ENCODE data around the gene DIS3L2.

The DIS3L2 gene

GRCh38 chr2:231984992-231985391, 23.5 kb downstream of the DIS3L2 start:
- H3K4me3 ChIP-seq (ENCODE audit: low read depth, low read length, poor library complexity, severe bottlenecking) = no peak overlapping the region
- 0 out of 2 replicates have a peak, but pooled peaks cover 4% of the 10 kb centered on the region for H3K79me2 ChIP-seq (ENCODE audit: insufficient read depth, low read length)
- no peak overlapping the region for H3K4me2 ChIP-seq (ENCODE audit: low read length)
- no peak for TF ChIP-seq CTCF (IDR thresholded peaks at IDR 0.05; ENCODE audit: low read length)
- TF ChIP-seq EZH2 (IDR thresholded peaks at IDR 0.05; ENCODE audit: borderline replicate concordance, low read length) = no peak
- no peaks in the 10 kb centered on the region for H3K27me3 ChIP-seq (ENCODE audit: insufficient read depth, low read length)
- no peaks in the 10 kb centered on the region for H3K4me1 ChIP-seq (ENCODE audit: insufficient read depth, low read length, severe bottlenecking)
- H3K27ac ChIP-seq (ENCODE audit: low read depth, low read length, poor library complexity, severe bottlenecking) = no peak overlapping the region
- no peaks in the 10 kb centered on the region for H3K9me3 ChIP-seq (ENCODE audit: low read length)
- no peaks in the 10 kb centered on the region for H4K20me1 ChIP-seq (ENCODE audit: insufficient read depth, low read length)
- no peaks in the 10 kb centered on the region for H3K9me2 ChIP-seq (ENCODE audit: low read depth, low read length)
- H3F3A ChIP-seq (ENCODE audit: insufficient read depth, low read length) = no peaks in the 10 kb centered on the region
- H3K36me3 ChIP-seq (ENCODE audit: insufficient read depth, low read length) = no peaks in the 10 kb centered on the region
- H2AFZ ChIP-seq (ENCODE audit: low read length) = no peak overlapping the region
- no peak overlapping the region for H3K9ac ChIP-seq (ENCODE audit: low read length)

GRCh38 chr2:231985823-231986261, 24.3 kb downstream of the DIS3L2 start:
- Histone ChIP-seq H3K4me1 (ENCODE audit: insufficient read depth, low read length, severe bottlenecking) (no peaks in the 10 kb centered on the region), H3K79me2 (ENCODE audit: insufficient read depth, low read length) (0 out of 2 replicates have a peak, but pooled peaks cover 4% of the 10 kb centered on the region), H3K9ac (ENCODE audit: low read length) (no peak overlapping the region), H3K27me3 (ENCODE audit: insufficient read depth, low read length) (no peaks in the 10 kb centered on the region), H3K4me3 (ENCODE audit: low read depth, low read length, poor library complexity, severe bottlenecking) (no peak overlapping the region), H3K27ac (ENCODE audit: low read depth, low read length, poor library complexity, severe bottlenecking) (no peak overlapping the region), H3K9me2 (ENCODE audit: low read depth, low read length) (no peaks in the 10 kb centered on the region), H3K9me3 (ENCODE audit: low read length) (no peaks in the 10 kb centered on the region), H3K36me3 (ENCODE audit: insufficient read depth, low read length) (no peaks in the 10 kb centered on the region), H4K20me1 (ENCODE audit: insufficient read depth, low read length) (no peaks in the 10 kb centered on the region), H3K4me2 (ENCODE audit: low read length) (no peak overlapping the region), H3F3A (ENCODE audit: insufficient read depth, low read length) (no peaks in the 10 kb centered on the region), H2AFZ (ENCODE audit: low read length) (no peak overlapping the region)
- TF ChIP-seq CTCF (IDR thresholded peaks at IDR 0.05; ENCODE audit: low read length) = no peak
- no peak for TF ChIP-seq EZH2 (IDR thresholded peaks at IDR 0.05; ENCODE audit: borderline replicate concordance, low read length)

- no peaks in the 10 kb centered on the region for H3K9me2 ChIP-seq (ENCODE audit: low read depth, low read length)
- H3K27me3 ChIP-seq (ENCODE audit: insufficient read depth, low read length) = no peaks in the 10 kb centered on the region
- no peaks in the 10 kb centered on the region for H3K9me3 ChIP-seq (ENCODE audit: low read length)
- no peaks in the 10 kb centered on the region for H3K4me1 ChIP-seq (ENCODE audit: insufficient read depth, low read length, severe bottlenecking)
- TF ChIP-seq CTCF (IDR thresholded peaks at IDR 0.05; ENCODE audit: low read length) = no peak
- no peak for TF ChIP-seq EZH2 (IDR thresholded peaks at IDR 0.05; ENCODE audit: borderline replicate concordance, low read length)
- no peak overlapping the region for H3K9ac ChIP-seq (ENCODE audit: low read length)
- H3K4me3 ChIP-seq (ENCODE audit: low read depth, low read length, poor library complexity, severe bottlenecking) = no peak overlapping the region
- H3K36me3 ChIP-seq (ENCODE audit: insufficient read depth, low read length) = no peaks in the 10 kb centered on the region
- no peaks in the 10 kb centered on the region for H3F3A ChIP-seq (ENCODE audit: insufficient read depth, low read length)
- H3K27ac ChIP-seq (ENCODE audit: low read depth, low read length, poor library complexity, severe bottlenecking) = no peak overlapping the region
- no peak overlapping the region for H2AFZ ChIP-seq (ENCODE audit: low read length)
- no peaks in the 10 kb centered on the region for H4K20me1 ChIP-seq (ENCODE audit: insufficient read depth, low read length)
- no peak overlapping the region for H3K4me2 ChIP-seq (ENCODE audit: low read length)
- 0 out of 2 replicates have a peak, but pooled peaks cover 2% of the 10 kb centered on the region for H3K79me2 ChIP-seq (ENCODE audit: insufficient read depth, low read length)
These were observed 25.7 kb downstream of the DIS3L2 start for GRCh38 chr2:231987124-231987727.

Measured in OCI-LY1 (cell line).